Loucy (cell line): ENCODE data around the gene DENND6B.

ENCODE experiments used
- EZH2phosphoT487 ChIP-seq: fragments of 200-600 bp; IDR thresholded peaks from 2 replicates; pipeline ENCODE4 v1.6.1; 2018; ENCODE audit warnings: antibody characterized with exemption, mild to moderate bottlenecking, moderate library complexity, borderline replicate concordance
- TF ChIP-seq, protein P1 (sequence below): fragments of 200-600 bp; sonication (generic); conservative IDR thresholded peaks from 2 replicates; pipeline ENCODE4 v1.5.1; 2014; ENCODE audit warnings: mild to moderate bottlenecking, antibody characterized with exemption, low read length

DNA sequence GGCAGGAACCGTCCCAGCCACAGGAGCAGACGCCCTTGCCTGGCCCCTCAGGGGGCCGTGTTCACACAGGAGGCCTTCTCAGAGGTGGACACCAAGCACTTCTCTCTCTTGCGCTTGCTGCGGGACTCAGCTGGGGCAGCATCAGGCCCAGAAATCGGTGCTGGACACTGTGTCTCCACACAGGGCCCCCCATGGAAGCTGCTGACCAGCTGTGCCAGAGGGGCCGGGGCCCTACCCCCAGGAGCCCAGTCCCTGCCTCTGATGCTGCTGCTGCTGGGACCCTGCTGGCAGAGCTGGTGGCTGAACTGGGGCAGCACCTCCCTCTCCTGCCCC lies 23.3 kb downstream of the DENND6B start:
- TF ChIP-seq, protein P1, sequence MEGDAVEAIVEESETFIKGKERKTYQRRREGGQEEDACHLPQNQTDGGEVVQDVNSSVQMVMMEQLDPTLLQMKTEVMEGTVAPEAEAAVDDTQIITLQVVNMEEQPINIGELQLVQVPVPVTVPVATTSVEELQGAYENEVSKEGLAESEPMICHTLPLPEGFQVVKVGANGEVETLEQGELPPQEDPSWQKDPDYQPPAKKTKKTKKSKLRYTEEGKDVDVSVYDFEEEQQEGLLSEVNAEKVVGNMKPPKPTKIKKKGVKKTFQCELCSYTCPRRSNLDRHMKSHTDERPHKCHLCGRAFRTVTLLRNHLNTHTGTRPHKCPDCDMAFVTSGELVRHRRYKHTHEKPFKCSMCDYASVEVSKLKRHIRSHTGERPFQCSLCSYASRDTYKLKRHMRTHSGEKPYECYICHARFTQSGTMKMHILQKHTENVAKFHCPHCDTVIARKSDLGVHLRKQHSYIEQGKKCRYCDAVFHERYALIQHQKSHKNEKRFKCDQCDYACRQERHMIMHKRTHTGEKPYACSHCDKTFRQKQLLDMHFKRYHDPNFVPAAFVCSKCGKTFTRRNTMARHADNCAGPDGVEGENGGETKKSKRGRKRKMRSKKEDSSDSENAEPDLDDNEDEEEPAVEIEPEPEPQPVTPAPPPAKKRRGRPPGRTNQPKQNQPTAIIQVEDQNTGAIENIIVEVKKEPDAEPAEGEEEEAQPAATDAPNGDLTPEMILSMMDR, result no peak
- TF ChIP-seq EZH2phosphoT487, result no peak
